Neuronal stem cell (in vitro differentiated cells): Measurements from ENCODE around the gene NUP214.

Experiments
- DNase-seq: peaks from one replicate; pipeline ENCODE4 v3.0.0-alpha.2; 2013; ENCODE audit warnings: low spot score
- H2AFZ ChIP-seq: one replicate; pipeline ENCODE4 v1.6.1; 2013; ENCODE audit warnings: mild to moderate bottlenecking, low read length, inconsistent platforms
- H2AK5ac ChIP-seq: 2 replicates; pipeline ENCODE4 v1.6.1; 2013; ENCODE audit warnings: low read depth, mild to moderate bottlenecking, inconsistent platforms, low read length, moderate library complexity, mixed read lengths
- H2BK120ac ChIP-seq: 2 replicates; pipeline ENCODE4 v1.6.1; 2013; ENCODE audit warnings: low read depth, mild to moderate bottlenecking, inconsistent platforms, low read length, moderate library complexity, mixed read lengths
- H2BK12ac ChIP-seq: one replicate; pipeline ENCODE4 v1.6.1; 2013; ENCODE audit warnings: low read length, inconsistent platforms
- H2BK15ac ChIP-seq: 2 replicates; pipeline ENCODE4 v1.6.1; 2013; ENCODE audit warnings: mild to moderate bottlenecking, low read length, inconsistent platforms, mixed read lengths
- H2BK5ac ChIP-seq: one replicate; pipeline ENCODE4 v1.6.1; 2013; ENCODE audit warnings: inconsistent platforms, mild to moderate bottlenecking, low read length, moderate library complexity
- H3K14ac ChIP-seq: one replicate; pipeline ENCODE4 v1.6.1; 2013; ENCODE audit warnings: low read length, inconsistent platforms
- H3K18ac ChIP-seq: 2 replicates; pipeline ENCODE4 v1.6.1; 2013; ENCODE audit warnings: low read length, inconsistent platforms
- H3K23ac ChIP-seq: 2 replicates; pipeline ENCODE4 v1.6.1; 2013; ENCODE audit warnings: low read depth, mild to moderate bottlenecking, mixed read lengths, low read length, inconsistent platforms; ENCODE audit not compliant: poor library complexity
- H3K27ac ChIP-seq: replicated peaks from 3 replicates; pipeline ENCODE4 v1.5.1; 2013; ENCODE audit warnings: low read length, inconsistent platforms
- H3K27me3 ChIP-seq, 3 experiments: 2 replicates each; pipeline ENCODE4 v1.6.1; 2013; ENCODE audit warnings: low read length in 3 of 3, mild to moderate bottlenecking in 2 of 3, inconsistent platforms in 1 of 3, low read depth in 1 of 3, mixed read lengths in 1 of 3, moderate library complexity in 1 of 3; ENCODE audit not compliant: control insufficient read depth in 3 of 3, insufficient read depth in 3 of 3
- H3K36me3 ChIP-seq, 2 donors: replicated peaks in 1 of 2; 2 replicates each; pipeline ENCODE4 v1.6.1; 2013; ENCODE audit warnings: low read length in 2 of 2; ENCODE audit not compliant: control insufficient read depth in 2 of 2, insufficient read depth in 2 of 2
- H3K4ac ChIP-seq: 2 replicates; pipeline ENCODE4 v1.6.1; 2013; ENCODE audit warnings: inconsistent platforms, mild to moderate bottlenecking, low read length, moderate library complexity
- H3K4me1 ChIP-seq, 2 donors: 1 replicate in 1 of 2; 2 replicates in 1 of 2; pipeline ENCODE4 v1.6.1; 2013; ENCODE audit warnings: low read length in 2 of 2, low read depth in 1 of 2; ENCODE audit not compliant: control insufficient read depth in 2 of 2, insufficient read depth in 1 of 2
- H3K4me2 ChIP-seq: one replicate; pipeline ENCODE4 v1.6.1; 2013; ENCODE audit warnings: mild to moderate bottlenecking, low read length, inconsistent platforms; ENCODE audit not compliant: insufficient read depth, poor library complexity, severe bottlenecking
- H3K4me3 ChIP-seq, 2 donors: 2 replicates each; pipeline ENCODE4 v1.5.1; 2013; ENCODE audit warnings: low read length in 2 of 2, mild to moderate bottlenecking in 2 of 2, inconsistent platforms in 1 of 2, moderate library complexity in 1 of 2
- H3K79me1 ChIP-seq: one replicate; pipeline ENCODE4 v1.6.1; 2013; ENCODE audit warnings: low read depth, mild to moderate bottlenecking, inconsistent platforms, low read length, moderate library complexity
- H3K9ac ChIP-seq: one replicate; pipeline ENCODE4 v1.6.1; 2013; ENCODE audit warnings: mild to moderate bottlenecking, low read depth, low read length, inconsistent platforms; ENCODE audit not compliant: poor library complexity
- H3K9me3 ChIP-seq, 2 donors: replicated peaks in 1 of 2; 2 replicates each; pipeline versions ENCODE3 to v1.6.1; 2013; ENCODE audit warnings: low read length in 2 of 2, mild to moderate bottlenecking in 2 of 2, inconsistent platforms in 1 of 2, low read depth in 1 of 2, mixed read lengths in 1 of 2, moderate library complexity in 1 of 2; ENCODE audit not compliant: control insufficient read depth in 2 of 2, insufficient read depth in 1 of 2
- H4K8ac ChIP-seq: one replicate; pipeline ENCODE4 v1.6.1; 2013; ENCODE audit warnings: low read depth, mild to moderate bottlenecking, inconsistent platforms, low read length, moderate library complexity
- H4K91ac ChIP-seq: one replicate; pipeline ENCODE4 v1.6.1; 2013; ENCODE audit warnings: low read length, low read depth, mild to moderate bottlenecking, inconsistent platforms; ENCODE audit not compliant: poor library complexity
- WGBS, 2 donors: extraction: QIAGEN DNeasy Blood & Tissue Kit; methylation state at CpG; one replicate each; pipeline ENCODE4 v1.1.7; 2013; ENCODE audit warnings: missing lambda C conversion rate in 2 of 2, mixed read lengths in 1 of 2; ENCODE audit not compliant: insufficient read length in 2 of 2, insufficient replicate concordance in 1 of 2; ENCODE audit errors: extremely low coverage in 2 of 2; 5-methylcytosine and 5-hydroxymethylcytosine counted together

Gene NUP214

GRCh38 chr9:131111186-131111853, 14.1 kb upstream of the NUP214 start:
- Histone ChIP-seq H2BK12ac (no peak overlapping the region), H3K14ac (no peak overlapping the region), H3K23ac (peak overlapping the region; percentile 68), H3K9ac (peak overlapping the region; percentile 88), H3K4me2 (peak overlapping the region; percentile 32), H2AFZ (peak overlapping the region; percentile 92), H3K4me3 (no peak overlapping the region), H3K79me1 (peaks cover 3% of the 10 kb centered on the region), H2BK120ac (peak overlapping the region; percentile 84), H2BK15ac (peak overlapping the region; percentile 95), H3K36me3 (peaks cover 17 to 42% of the 10 kb centered on the region in 2 donors), H2BK5ac (peak overlapping the region; percentile 99), H3K18ac (peak overlapping the region; percentile 93), H3K27ac (peak overlapping the region; percentile 97), H2AK5ac (peak overlapping the region; percentile 94), H4K91ac (peak overlapping the region; percentile 99), H3K4ac (peak overlapping the region; percentile 69), H3K9me3 (no peaks in the 10 kb centered on the region), H3K27me3 (no peaks in the 10 kb centered on the region), H3K4me1 (peaks cover 16 to 18% of the 10 kb centered on the region in 2 donors), H4K8ac (peak overlapping the region; percentile 75)
- DNase-seq = no peak
- WGBS, 2 donors = no CpG with 5 or more reads among the region's 10 CpGs

- H3K18ac ChIP-seq = peak overlapping the region; percentile 93
- H3K4me1 ChIP-seq = peaks cover 16 to 18% of the 10 kb centered on the region in 2 donors
- peak overlapping the region; percentile 94 for H2AK5ac ChIP-seq
- peak overlapping the region; percentile 92 for H2AFZ ChIP-seq
- peak overlapping the region; percentile 27 for H2BK12ac ChIP-seq
- no peaks in the 10 kb centered on the region for H3K27me3 ChIP-seq
- peak overlapping the region; percentile 95 for H2BK15ac ChIP-seq
- peak; percentile 83 for DNase-seq
- H3K14ac ChIP-seq = no peak overlapping the region
- H3K9me3 ChIP-seq = no peaks in the 10 kb centered on the region
- peak overlapping the region; percentile 84 for H2BK120ac ChIP-seq
- H4K8ac ChIP-seq = no peak overlapping the region
- H4K91ac ChIP-seq = peak overlapping the region; percentile 99
- no peak overlapping the region for H3K4ac ChIP-seq
- H3K79me1 ChIP-seq = peaks cover 3% of the 10 kb centered on the region
- peak overlapping the region; percentile 37 for H3K23ac ChIP-seq
- peak overlapping the region; percentile 99 for H2BK5ac ChIP-seq
- H3K9ac ChIP-seq = no peak overlapping the region
- H3K4me3 ChIP-seq = no peak overlapping the region
- peaks cover 18 to 43% of the 10 kb centered on the region in 2 donors for H3K36me3 ChIP-seq
- H3K27ac ChIP-seq = peak overlapping the region; percentile 97
- peak overlapping the region; percentile 32 for H3K4me2 ChIP-seq
- no CpG with 5 or more reads among the region's 25 CpGs for WGBS, 2 donors
These were observed 13.5 kb upstream of the NUP214 start for GRCh38 chr9:131111854-131112311.

DNA sequence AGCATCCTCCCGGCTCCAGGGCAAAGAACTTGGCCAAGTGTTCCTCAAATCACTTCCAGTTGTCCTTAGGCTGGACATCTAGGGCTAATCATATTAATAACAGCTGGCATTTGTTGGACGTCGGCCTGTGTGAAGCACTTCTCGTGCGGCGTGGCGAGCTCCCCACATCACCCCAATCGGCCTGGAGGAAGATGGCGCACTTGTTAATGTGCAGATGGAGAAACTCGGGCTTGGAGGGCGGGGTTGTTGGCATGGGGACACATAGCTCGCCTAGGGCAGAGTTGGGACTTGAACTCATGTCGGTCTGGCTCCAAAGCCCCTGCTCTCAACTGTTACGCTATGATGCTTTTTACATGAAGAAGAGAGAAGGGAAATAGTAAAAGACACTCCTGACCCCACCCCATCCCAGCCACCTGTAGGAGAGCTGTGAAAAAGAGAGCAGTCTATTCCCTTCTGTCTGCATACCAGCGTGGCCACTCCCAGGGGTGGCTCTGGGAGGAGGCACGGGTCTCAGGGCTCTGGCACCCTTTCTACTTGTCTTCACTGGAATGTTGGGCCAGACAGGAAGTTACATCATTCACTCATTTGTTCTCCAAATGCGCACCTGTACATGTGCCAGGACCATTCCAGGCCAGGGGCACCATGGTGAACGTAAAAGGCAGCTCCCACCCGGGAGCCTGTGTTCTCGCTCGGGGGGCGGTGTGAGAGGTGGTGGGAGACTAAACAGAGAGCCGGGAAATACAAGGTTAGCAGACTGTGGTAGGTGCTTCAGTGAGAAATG, 12.8 kb upstream of the NUP214 start:
- H3K27me3 ChIP-seq = no peaks in the 10 kb centered on the region
- H3K79me1 ChIP-seq = peaks cover 3% of the 10 kb centered on the region
- no peak for DNase-seq
- no peak overlapping the region for H4K91ac ChIP-seq
- peaks cover 23 to 50% of the 10 kb centered on the region in 2 donors for H3K36me3 ChIP-seq
- H2BK15ac ChIP-seq = peak overlapping the region; percentile 81
- peak overlapping the region; percentile 27 for H2BK12ac ChIP-seq
- peak overlapping the region; percentile 93 for H3K18ac ChIP-seq
- no peak overlapping the region for H4K8ac ChIP-seq
- peak overlapping the region; percentile 27 for H3K4ac ChIP-seq
- H3K23ac ChIP-seq = peak overlapping the region; percentile 22
- no peak overlapping the region for H3K4me3 ChIP-seq
- no peak overlapping the region for H3K4me2 ChIP-seq
- H3K9ac ChIP-seq = no peak overlapping the region
- peak overlapping the region; percentile 39 for H2AK5ac ChIP-seq
- no CpG with 5 or more reads among the region's 23 CpGs for WGBS, 2 donors
- H2AFZ ChIP-seq = peak overlapping the region; percentile 92
- H3K14ac ChIP-seq = peak overlapping the region; percentile 12
- peak overlapping the region; percentile 99 for H2BK5ac ChIP-seq
- H3K4me1 ChIP-seq = peaks cover 16 to 18% of the 10 kb centered on the region in 2 donors
- no peak overlapping the region for H2BK120ac ChIP-seq
- no peaks in the 10 kb centered on the region for H3K9me3 ChIP-seq
- peak overlapping the region; percentile 97 for H3K27ac ChIP-seq

DNA sequence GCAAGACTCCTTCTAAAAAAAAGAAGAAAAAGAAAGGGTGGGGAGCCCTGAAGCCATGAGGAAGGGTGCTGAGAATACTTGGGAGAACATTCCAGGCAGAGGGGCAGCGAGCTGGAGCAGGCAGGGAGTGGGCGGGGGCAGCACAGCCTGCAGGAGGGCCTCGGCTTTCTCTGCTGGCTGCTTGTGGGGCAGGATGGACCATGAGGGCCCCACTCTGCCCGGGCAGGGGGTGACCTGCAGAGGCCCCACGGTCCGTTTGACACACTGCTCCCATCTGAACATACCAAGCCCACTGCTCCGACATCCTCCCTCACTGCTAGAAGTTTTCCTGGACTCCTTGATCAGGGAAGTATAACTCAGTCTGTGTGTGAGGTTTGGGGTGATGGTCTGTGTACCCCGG, 11.7 kb upstream of the NUP214 start:
- no peak overlapping the region for H3K4me3 ChIP-seq
- H3K79me1 ChIP-seq = peaks cover 3% of the 10 kb centered on the region
- no peak overlapping the region for H3K9ac ChIP-seq
- DNase-seq = no peak
- peak overlapping the region; percentile 56 for H2BK5ac ChIP-seq
- H2BK12ac ChIP-seq = no peak overlapping the region
- no peak overlapping the region for H3K4me2 ChIP-seq
- H2BK120ac ChIP-seq = no peak overlapping the region
- H2AK5ac ChIP-seq = peak overlapping the region; percentile 78
- H3K36me3 ChIP-seq = peaks cover 24 to 51% of the 10 kb centered on the region in 2 donors
- H4K8ac ChIP-seq = no peak overlapping the region
- H3K14ac ChIP-seq = no peak overlapping the region
- no peaks in the 10 kb centered on the region for H3K27me3 ChIP-seq
- H3K23ac ChIP-seq = peak overlapping the region; percentile 93
- H3K18ac ChIP-seq = peak overlapping the region; percentile 56
- no peak overlapping the region for H3K4ac ChIP-seq
- peaks cover 16 to 18% of the 10 kb centered on the region in 2 donors for H3K4me1 ChIP-seq
- H3K27ac ChIP-seq = no peak overlapping the region
- H4K91ac ChIP-seq = no peak overlapping the region
- H3K9me3 ChIP-seq = no peaks in the 10 kb centered on the region
- no CpG with 5 or more reads among the region's 8 CpGs for WGBS, 2 donors
- no peak overlapping the region for H2AFZ ChIP-seq
- peak overlapping the region; percentile 78 for H2BK15ac ChIP-seq
